ENCODE measurements around the gene IL12RB1. TPM values are rescaled to one million over a fixed set of nuclear protein-coding genes. Genes with fewer than 3 reads are reported as not detected.

IL12RB1 gene
- total and polyA plus RNA-seq, 10 of the 15 experiments (the other 5 are each of a cell fraction or from before 2014, with no cell fraction given), result 2.8 to 29.9 (median 17.6) TPM

DNA sequence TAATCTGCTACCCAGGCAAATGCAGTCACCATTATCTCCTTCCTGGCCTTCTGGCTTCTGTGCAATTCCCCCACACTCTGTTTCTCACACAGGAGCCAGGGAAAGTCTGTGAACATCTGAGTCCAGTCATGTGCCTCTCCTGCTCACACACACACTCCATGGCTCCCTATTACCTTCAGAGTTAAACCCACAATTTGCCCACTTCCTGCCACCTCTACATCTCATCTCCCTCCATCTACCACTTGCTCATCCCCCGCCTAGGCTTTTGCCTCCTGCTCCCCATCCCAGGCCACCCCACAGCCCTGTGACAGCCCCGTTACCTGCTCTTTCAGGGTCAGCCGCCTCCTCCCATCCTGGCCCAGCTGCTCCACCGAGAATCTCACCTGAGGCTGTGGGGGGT is 13.5 kb downstream of the IL12RB1 start:
- ChIA-PET CTCF (no interaction called here), SMC1A (ENCODE audit: uncharacterized antibody, unreplicated experiment) (no interaction called here), POLR2A (no interaction called here), RAD21 (ENCODE audit: unreplicated experiment) (no interaction called here)
- H3K4me2 ChIP-seq (ENCODE audit: control insufficient read depth, insufficient read depth), result no peak overlapping the region
- intact Hi-C loops (cut with micrococcal nuclease; ENCODE audit: unreplicated experiment) (no loop called here), in situ Hi-C loops (cut with MboI) (no loop called here)
- TF ChIP-seq, protein P1, sequence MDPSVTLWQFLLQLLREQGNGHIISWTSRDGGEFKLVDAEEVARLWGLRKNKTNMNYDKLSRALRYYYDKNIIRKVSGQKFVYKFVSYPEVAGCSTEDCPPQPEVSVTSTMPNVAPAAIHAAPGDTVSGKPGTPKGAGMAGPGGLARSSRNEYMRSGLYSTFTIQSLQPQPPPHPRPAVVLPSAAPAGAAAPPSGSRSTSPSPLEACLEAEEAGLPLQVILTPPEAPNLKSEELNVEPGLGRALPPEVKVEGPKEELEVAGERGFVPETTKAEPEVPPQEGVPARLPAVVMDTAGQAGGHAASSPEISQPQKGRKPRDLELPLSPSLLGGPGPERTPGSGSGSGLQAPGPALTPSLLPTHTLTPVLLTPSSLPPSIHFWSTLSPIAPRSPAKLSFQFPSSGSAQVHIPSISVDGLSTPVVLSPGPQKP (IDR thresholded peaks at IDR 0.05; ENCODE audit: low read depth, low read length), result no peak
- TF ChIP-seq, protein P2, sequence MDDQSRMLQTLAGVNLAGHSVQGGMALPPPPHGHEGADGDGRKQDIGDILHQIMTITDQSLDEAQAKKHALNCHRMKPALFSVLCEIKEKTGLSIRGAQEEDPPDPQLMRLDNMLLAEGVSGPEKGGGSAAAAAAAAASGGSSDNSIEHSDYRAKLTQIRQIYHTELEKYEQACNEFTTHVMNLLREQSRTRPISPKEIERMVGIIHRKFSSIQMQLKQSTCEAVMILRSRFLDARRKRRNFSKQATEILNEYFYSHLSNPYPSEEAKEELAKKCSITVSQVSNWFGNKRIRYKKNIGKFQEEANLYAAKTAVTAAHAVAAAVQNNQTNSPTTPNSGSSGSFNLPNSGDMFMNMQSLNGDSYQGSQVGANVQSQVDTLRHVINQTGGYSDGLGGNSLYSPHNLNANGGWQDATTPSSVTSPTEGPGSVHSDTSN (IDR thresholded peaks at IDR 0.05; ENCODE audit: insufficient replicate concordance, low read depth, low read length), result no peak
- TF ChIP-seq SUZ12 (IDR thresholded peaks at IDR 0.05; ENCODE audit: unreplicated experiment) (no peak), TCF3 (IDR thresholded peaks at IDR 0.05; ENCODE audit: borderline replicate concordance, insufficient read depth, low read depth, low read length) (no peak), CHD4 (IDR thresholded peaks at IDR 0.05) (no peak), ZNF622 (IDR thresholded peaks at IDR 0.05) (no peak), ETV6 (conservative IDR thresholded peaks at IDR 0.05 in 1 of 2, IDR thresholded peaks at IDR 0.05 in 1 of 2; ENCODE audit: borderline replicate concordance in 1 of 2, low read depth in 1 of 2) (no peak), NFXL1 (IDR thresholded peaks at IDR 0.05; ENCODE audit: borderline replicate concordance) (no peak), JUND (IDR thresholded peaks at IDR 0.05; ENCODE audit: low read depth, low read length) (no peak), STAT1 (conservative IDR thresholded peaks at IDR 0.05) (no peak), EZH2 (IDR thresholded peaks at IDR 0.05; ENCODE audit: borderline replicate concordance, control insufficient read depth, low read depth, low read length) (no peak), NFYA (IDR thresholded peaks at IDR 0.05; ENCODE audit: borderline replicate concordance, low read depth, low read length) (no peak), CBFB (IDR thresholded peaks at IDR 0.05; ENCODE audit: low read depth) (no peak), ESRRA (IDR thresholded peaks at IDR 0.05; ENCODE audit: low read length) (no peak), NRF1 (conservative IDR thresholded peaks at IDR 0.05; ENCODE audit: low read depth, low read length) (no peak)
- TF ChIP-seq, protein P3, sequence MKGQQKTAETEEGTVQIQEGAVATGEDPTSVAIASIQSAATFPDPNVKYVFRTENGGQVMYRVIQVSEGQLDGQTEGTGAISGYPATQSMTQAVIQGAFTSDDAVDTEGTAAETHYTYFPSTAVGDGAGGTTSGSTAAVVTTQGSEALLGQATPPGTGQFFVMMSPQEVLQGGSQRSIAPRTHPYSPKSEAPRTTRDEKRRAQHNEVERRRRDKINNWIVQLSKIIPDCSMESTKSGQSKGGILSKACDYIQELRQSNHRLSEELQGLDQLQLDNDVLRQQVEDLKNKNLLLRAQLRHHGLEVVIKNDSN (IDR thresholded peaks at IDR 0.05; ENCODE audit: borderline replicate concordance, extremely low read length, insufficient read depth, low read depth, low read length), result no peak
- TF ChIP-seq, protein P4, sequence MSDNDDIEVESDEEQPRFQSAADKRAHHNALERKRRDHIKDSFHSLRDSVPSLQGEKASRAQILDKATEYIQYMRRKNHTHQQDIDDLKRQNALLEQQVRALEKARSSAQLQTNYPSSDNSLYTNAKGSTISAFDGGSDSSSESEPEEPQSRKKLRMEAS (IDR thresholded peaks at IDR 0.05; ENCODE audit: low read depth, low read length), result no peak
- H4K20me1 ChIP-seq (ENCODE audit: control insufficient read depth, insufficient read depth), result no peaks in the 10 kb centered on the region
- H3K9me3 ChIP-seq (replicated peaks; ENCODE audit: control insufficient read depth, insufficient read depth, low read length), result no peaks in the 10 kb centered on the region
- no peak overlapping the region for H3K27ac ChIP-seq (ENCODE audit: control insufficient read depth, insufficient read depth)
- no TSS peak for BruUV-seq (replicated peaks)
- H3K79me2 ChIP-seq (ENCODE audit: control insufficient read depth, insufficient read depth, low read length), result no peaks in the 10 kb centered on the region
- no peaks in the 10 kb centered on the region for H3K4me1 ChIP-seq (ENCODE audit: control insufficient read depth, insufficient read depth, low read length)
- no peaks in the 10 kb centered on the region for H3K27me3 ChIP-seq (replicated peaks in 1 of 2; ENCODE audit: control insufficient read depth in 2 of 2, insufficient read depth in 2 of 2, low read length in 1 of 2)
- WGBS (ENCODE audit: insufficient coverage, insufficient replicate concordance, low lambda C conversion rate, missing lambda C conversion rate), result 72% methylated on average over 4 of the region's 4 CpGs
- H3K4me3 ChIP-seq, result no peak overlapping the region
- H3K36me3 ChIP-seq (ENCODE audit: control insufficient read depth in 2 of 2, insufficient read depth in 2 of 2, low read length in 1 of 2), result peaks cover 0 to 8% of the 10 kb centered on the region in 2 experiments
- no peak for ATAC-seq
- no peak overlapping the region for H2AFZ ChIP-seq (ENCODE audit: control insufficient read depth, low read depth, low read length)
- H3K9ac ChIP-seq (ENCODE audit: control insufficient read depth, insufficient read depth, low read length), result no peak overlapping the region
- no peak for FAIRE-seq
- no peak for DNase-seq (ENCODE audit: low read depth, low spot score)

All from GM12878 (cell line).